ENCODE data around the gene RAB37. TPM values are rescaled to one million over a fixed set of nuclear protein-coding genes. Genes with fewer than 3 reads are reported as not detected.

RAB37 gene
- total and polyA plus RNA-seq, 2 of the 13 experiments (the other 11 are each of a cell fraction or from before 2014, with no cell fraction given) = 0.91 to 3.7 TPM

DNA sequence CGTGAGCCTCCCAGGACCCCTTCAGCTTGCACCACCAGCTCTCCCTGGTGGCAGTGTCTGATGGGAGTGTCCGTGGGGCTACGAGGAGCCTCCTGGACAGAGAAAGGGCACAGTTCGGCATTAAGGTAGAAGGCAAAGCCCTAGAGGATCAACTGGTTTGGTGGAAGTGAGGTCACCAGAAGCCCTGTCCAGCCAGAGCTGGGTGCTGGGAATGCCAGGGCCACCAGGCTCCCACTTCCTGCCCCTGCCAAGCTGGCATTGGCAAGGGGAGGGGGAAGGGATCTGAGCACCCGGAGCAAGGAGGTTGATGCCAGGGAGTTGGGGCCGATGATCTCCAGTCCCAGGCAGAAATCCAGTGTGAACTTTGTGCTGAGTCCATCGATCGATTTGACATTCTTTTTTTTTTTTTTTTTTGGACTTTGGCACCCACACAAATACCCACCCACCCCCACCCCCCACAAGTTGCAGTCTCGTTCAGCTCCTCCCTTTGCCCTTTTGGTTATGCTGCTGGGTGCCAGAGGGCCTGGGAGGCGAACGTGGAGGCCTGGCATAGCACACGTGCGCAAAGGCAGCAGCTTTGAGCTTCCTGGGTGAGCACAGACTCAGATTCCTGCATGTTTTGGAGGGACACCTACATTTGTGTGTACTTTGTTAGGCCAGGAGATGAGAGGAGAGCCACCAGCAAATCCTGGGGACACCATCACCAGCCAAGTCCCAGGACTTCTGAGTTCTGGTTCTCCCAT lies 13.4 kb downstream of the RAB37 start (continued):
- TF ChIP-seq ZBTB39 (CRISPR knock-in tag; IDR thresholded peaks at IDR 0.05) (no peak), ZNF224 (CRISPR knock-in tag; IDR thresholded peaks at IDR 0.05) (0 out of 2 replicates have a peak, but pooled peaks have one; percentile 4), MTF1 (CRISPR knock-in tag; IDR thresholded peaks at IDR 0.05) (no peak), ZNF354B (CRISPR knock-in tag; IDR thresholded peaks at IDR 0.05) (no peak), ZNF383 (CRISPR knock-in tag; IDR thresholded peaks at IDR 0.05; ENCODE audit: borderline replicate concordance) (no peak), HMGXB4 (CRISPR knock-in tag; IDR thresholded peaks at IDR 0.05; ENCODE audit: borderline replicate concordance in 1 of 2, low read depth in 1 of 2) (peak in 1 of 2 experiments; percentile 59; a peak in 2 of 4 replicates), ZNF615 (CRISPR knock-in tag; IDR thresholded peaks at IDR 0.05; ENCODE audit: borderline replicate concordance) (no peak), E2F2 (CRISPR knock-in tag; IDR thresholded peaks at IDR 0.05; ENCODE audit: borderline replicate concordance) (0 out of 2 replicates have a peak, but pooled peaks have one; percentile 34), PHF8 (CRISPR knock-in tag; IDR thresholded peaks at IDR 0.05) (peak; percentile 39; the same call in 1 of the 2 replicates), PAX8 (CRISPR knock-in tag; IDR thresholded peaks at IDR 0.05; ENCODE audit: borderline replicate concordance) (no peak), NCOA5 (CRISPR knock-in tag; IDR thresholded peaks at IDR 0.05) (peak; percentile 59; the same call in 1 of the 2 replicates), ZFYVE20 (CRISPR knock-in tag; IDR thresholded peaks at IDR 0.05; ENCODE audit: borderline replicate concordance, low read depth) (peak; percentile 61; the same call in 1 of the 2 replicates), ZNF556 (CRISPR knock-in tag; IDR thresholded peaks at IDR 0.05; ENCODE audit: borderline replicate concordance) (peak; percentile 91; the same call in 1 of the 2 replicates), DNMT3B (CRISPR knock-in tag; conservative IDR thresholded peaks at IDR 0.05) (peak; percentile 63; the same call in 1 of the 2 replicates), JUND (CRISPR knock-in tag; IDR thresholded peaks at IDR 0.05) (peak; percentile 72; the same call in 1 of the 2 replicates), GRHL1 (CRISPR knock-in tag; conservative IDR thresholded peaks at IDR 0.05) (no peak), ZNF841 (CRISPR knock-in tag; IDR thresholded peaks at IDR 0.05; ENCODE audit: borderline replicate concordance) (no peak)
- TF ChIP-seq, protein P1, sequence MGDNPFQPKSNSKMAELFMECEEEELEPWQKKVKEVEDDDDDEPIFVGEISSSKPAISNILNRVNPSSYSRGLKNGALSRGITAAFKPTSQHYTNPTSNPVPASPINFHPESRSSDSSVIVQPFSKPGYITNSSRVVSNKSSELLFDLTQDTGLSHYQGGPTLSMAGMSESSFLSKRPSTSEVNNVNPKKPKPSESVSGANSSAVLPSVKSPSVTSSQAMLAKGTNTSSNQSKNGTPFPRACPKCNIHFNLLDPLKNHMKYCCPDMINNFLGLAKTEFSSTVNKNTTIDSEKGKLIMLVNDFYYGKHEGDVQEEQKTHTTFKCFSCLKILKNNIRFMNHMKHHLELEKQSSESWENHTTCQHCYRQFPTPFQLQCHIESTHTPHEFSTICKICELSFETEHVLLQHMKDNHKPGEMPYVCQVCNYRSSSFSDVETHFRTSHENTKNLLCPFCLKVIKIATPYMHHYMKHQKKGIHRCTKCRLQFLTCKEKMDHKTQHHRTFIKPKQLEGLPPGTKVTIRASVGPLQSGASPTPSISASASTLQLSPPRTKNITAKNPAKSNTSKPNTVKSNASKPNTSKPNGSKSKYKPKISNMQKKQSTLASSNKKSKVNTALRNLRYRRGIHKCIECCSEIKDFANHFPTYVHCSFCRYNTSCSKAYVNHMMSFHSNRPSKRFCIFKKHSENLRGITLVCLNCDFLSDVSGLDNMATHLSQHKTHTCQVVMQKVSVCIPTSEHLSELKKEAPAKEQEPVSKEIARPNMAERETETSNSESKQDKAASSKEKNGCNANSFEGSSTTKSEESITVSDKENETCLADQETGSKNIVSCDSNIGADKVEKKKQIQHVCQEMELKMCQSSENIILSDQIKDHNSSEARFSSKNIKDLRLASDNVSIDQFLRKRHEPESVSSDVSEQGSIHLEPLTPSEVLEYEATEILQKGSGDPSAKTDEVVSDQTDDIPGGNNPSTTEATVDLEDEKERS (CRISPR knock-in tag; IDR thresholded peaks at IDR 0.05) = peak; percentile 86

Measured in HepG2 (cell line).